Stimulated activated CD8-positive, alpha-beta memory T cell treated with anti-CD3 and anti-CD28 coated beads, Interleukin-15, amount 100 ng/mL, for 4 hours (primary cell): Measurements from ENCODE around the gene HIVEP3.

Experiments
- DNase-seq, 2 donors: peaks; one replicate each; pipeline ENCODE4 v3.0.0-alpha.2; 2020; ENCODE audit warnings: low read depth in 2 of 2

HIVEP3 gene

DNA sequence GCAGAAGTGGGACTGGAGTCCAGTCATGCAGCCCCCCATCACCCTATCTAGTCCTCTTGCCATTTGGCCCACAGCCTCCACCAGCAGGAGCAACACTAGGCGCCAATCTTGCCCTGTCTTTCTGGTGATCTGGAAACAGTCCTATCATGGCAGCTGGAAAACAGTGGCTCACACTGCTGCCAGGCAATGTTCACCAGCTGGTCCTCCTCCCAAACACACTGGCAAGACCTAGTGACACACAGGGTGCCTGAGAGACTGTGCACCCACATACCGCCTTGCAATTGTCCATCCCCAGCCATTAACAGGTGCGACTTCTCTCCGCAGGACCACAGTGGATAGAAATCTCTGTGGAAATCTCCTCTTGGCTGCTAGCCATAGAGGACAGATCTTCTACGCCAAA lies 105.5 kb downstream of the HIVEP3 start:
- DNase-seq = no peak

DNA sequence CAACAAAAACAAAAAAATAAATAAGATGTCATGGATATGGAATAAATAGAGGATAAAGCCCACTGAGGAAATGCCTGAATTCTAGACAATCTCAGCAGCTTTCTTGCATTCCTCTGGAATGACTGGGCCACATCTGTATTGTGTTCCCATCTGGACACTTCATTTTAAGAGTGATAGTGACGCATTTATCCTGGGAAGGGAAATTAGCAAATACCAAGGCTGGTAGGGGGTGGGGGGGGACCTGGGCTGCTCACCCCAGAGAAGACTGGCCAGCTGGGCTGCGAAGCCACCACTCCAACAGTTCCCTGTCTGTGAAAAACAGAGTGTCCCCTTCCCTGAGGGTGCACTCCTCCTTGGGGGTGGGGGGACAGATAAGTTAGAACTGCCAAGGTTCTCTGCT lies 106.3 kb downstream of the HIVEP3 start:
- no peak for DNase-seq

- no peak for DNase-seq
Measured at GRCh38 chr1:41812051-41812450, 106.7 kb downstream of the HIVEP3 start.

DNA sequence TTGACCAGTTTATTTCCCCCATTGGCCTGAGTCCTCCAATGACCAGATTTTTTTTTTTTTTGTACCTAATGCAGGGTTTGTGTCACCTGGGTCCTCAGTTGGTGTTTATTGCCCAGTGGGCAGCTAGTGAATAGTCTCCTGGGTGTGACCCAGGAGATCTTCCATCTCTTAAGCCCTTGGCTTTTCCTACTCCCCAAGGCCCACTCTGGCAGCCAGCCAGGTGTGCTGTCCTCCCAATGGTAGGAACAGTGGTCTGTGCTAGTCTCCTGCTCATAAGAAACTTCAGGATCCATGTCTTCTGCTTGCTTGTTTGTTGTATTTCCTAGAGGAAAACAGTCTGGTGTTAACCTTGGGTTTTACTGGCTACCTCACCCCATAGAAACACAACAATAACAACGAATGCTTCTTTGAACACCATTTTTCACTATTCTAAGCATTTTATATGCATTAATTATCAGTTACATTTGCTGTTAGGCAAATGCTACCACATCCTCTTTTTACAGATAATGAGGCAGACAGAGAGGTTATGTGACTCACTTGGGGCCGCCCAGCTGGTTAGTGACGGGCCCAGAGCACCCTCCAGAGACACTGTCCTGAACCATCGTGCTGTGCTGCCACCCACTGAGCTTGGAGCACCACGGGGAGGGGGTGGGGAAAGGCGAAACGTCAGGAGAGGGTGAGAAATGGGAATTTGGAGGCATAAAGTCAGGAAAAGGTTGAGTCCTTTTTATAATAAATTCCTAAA lies 107.5 kb downstream of the HIVEP3 start:
- peak; percentile 39 to 49 for DNase-seq

DNA sequence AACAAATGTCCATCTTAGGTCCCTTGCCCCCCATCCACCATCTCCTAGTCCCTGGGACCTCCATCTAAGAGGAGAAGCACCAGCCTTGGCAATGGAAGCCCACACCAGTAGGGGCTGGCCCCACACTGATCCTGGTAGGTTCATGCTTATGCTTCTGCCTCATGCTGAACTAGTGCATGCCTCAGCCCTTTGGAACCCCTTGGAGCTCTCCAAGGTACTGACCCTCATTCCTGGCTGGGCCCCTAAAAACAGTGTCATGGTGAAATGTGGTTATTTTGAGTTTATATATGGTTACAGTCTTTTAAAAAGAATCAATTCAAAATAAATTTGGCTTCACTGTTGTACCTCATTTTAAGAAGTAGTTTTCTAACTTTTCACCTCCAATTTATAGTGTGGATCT lies 108.3 kb downstream of the HIVEP3 start:
- DNase-seq = no peak

DNA sequence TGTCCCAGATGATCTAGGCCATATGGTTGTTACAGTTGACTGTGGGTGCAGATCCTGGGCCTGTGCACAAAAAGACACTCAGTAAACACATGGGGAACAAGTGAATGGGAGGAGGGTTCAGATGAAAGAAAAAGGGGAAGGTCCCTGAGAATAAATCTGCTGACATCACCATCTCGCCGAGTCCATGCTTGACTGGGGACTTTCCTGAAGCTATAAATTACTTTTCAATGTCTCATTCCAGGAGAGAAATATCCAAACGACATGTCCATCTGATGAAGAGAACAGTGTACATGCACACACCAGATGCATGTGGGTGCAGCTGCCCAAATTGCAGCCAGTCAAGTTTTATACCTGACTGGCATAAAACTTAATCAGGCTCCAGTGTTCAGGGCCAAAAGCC lies 109.0 kb downstream of the HIVEP3 start:
- DNase-seq = no peak

GRCh38 chr1:41807390-41807789 lies 111.3 kb downstream of the HIVEP3 start:
- DNase-seq = no peak

DNA sequence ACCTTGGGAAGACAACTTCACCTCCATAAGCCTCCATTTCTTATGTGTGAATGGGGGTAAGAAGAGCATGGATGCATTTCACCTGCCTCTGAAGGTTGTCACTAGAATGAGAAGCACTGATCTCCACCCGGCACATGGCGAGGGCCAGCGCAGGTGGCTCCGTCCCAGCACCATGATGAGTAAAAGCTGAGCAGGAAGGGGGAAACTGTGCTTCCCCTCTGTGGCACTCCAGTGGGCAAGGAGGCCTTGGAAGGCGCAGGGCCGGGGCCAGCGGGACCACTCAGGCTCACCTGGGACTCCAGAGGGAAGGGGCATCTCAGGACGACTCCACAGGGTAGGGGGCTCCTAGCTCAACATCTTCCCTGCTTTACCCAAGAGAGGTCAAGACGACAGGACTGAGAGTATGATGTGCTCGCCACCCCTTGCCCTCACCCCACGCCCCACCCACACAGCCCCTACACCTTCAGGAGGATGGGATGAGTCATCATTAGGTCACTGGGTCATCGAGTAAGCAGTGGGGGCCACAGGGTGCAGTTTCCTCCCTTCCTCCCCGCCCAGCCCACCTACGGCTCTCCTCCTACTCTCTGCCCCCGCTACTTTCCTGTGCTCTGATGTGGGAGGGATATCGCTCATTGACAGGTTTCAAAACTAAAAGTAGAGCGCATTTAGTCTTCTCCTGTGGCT lies 112.1 kb downstream of the HIVEP3 start:
- peak; percentile 67 to 80 for DNase-seq

DNA sequence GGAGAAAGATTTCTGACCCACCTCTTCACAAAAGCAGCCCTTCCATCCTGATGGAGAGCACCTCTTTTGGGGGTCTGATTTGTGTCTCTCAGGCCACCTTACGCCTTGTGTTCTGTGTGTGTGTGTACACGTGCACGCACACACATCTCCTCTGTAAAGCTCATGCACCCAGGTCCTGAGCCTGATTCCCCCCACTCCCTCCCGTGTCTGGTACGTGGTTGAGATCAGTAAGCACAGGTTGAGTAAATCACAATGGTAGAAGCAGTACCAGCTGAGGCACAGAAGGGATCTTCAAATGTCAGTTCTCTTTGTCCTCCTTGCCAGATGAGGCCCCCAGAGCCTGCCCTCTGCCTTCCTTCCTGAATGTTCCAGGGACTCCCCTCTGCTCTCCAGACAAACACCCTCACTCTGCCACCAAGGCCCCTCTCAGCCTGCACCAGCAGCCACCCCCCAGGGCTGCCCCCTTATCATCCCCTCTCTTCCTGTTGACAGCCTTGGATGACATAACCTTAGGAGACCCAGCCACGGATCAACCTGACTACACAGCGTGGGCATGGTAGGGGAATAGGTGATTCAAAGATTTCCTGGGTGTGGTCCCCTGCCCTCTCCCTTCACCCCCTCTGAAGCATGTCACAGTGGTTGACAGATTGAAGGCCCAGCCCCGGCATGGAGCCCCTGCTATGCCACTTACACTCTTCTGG lies 112.8 kb downstream of the HIVEP3 start:
- peak; percentile 49 to 68 for DNase-seq

GRCh38 chr1:41804176-41804575 lies 114.5 kb downstream of the HIVEP3 start:
- peak in 1 of 2 donors; percentile 36 for DNase-seq

- no peak for DNase-seq
Measured at GRCh38 chr1:41803656-41804055, 115.1 kb downstream of the HIVEP3 start.

- no peak for DNase-seq
Measured at GRCh38 chr1:41802532-41803501, 115.9 kb downstream of the HIVEP3 start.

DNA sequence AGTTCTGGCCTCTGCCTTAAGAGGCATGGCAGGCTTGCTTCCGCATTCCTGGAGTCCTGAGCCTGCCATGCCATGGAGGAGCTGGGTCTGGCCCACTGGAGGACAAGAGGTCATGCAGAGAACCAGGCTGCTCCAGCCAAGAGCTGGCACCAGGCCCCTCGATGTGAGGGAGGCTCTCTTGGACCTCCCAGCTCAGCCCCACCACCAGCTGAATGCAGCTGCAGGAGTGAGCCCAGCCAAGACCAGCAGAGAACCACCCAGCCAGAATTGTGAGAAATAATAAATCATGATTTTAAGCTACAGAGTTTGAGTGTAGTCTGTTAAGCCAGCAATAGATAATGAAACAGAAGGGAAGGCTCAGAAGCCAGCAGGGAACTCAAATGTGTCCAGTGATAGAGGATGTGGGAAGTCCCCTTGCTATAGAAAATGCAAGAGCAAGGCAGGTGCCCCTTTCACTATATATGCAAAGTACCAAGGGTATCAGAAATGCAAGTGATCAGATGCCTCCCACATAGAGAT lies 118.4 kb downstream of the HIVEP3 start:
- DNase-seq = no peak

GRCh38 chr1:41799723-41800122 lies 119.0 kb downstream of the HIVEP3 start:
- no peak for DNase-seq

DNA sequence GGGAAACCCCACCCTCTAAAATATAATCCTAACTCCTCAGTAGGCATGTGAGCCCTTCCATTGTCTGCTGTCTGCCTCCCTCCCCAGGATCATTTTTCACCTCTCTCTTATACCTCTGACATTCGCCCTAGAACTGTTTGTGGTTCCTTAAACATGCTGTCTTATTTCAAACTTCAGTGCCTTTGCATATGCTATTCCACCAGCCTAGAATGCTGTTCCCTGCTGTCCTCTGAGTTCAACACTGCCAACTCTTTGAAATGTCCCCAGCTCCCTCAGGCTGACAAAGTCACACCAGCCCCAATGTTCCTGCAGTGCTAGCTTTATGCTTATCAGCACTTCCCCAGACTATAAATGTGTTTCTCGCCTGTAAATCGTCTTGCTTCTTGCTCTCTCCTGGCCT lies 119.5 kb downstream of the HIVEP3 start:
- DNase-seq = no peak

DNA sequence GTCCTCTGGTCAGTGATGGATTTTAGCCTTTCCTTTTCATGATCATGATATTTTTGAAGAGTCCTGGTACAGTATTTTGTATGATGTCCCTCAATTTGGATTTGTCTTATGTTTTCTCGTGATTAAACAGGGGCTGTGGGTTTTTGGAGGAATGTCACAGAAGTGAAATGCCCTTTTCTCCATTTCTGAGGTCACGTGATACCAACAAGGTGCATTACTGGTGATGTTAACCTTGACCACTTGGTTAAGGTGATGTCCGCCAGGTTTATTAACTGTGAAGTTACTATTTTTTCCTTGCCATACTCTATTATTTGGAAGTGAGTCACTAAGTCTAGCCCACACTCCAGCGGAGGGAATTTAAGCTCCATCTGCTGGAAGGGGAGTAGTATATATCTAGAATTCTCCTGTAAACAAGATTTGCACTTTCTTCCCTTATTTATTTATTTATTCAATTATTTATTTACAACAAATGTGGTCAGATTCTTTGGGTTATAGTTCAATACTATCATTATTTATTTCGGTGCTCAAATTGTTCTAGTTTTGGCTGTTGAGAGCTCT lies 123.4 kb downstream of the HIVEP3 start:
- DNase-seq = no peak

- DNase-seq = no peak
Measured at GRCh38 chr1:41794031-41794430, 124.7 kb downstream of the HIVEP3 start.

DNA sequence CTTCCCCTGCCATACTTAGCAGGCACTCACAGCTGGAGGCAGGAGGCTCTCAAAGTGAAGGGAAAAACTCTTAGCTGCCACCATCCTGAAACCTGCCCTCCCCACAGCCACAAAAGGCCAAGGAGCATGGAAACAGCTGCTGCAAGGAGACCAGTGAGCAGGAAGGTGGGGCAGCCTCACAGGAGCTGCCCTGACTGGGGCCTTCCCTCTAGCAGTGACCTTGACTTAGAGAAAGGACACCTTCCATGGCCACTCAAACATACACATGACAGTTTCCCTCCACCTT lies 126.3 kb downstream of the HIVEP3 start:
- DNase-seq = no peak

- no peak for DNase-seq
Measured at GRCh38 chr1:41791667-41792484, 126.8 kb downstream of the HIVEP3 start.

GRCh38 chr1:41790351-41790750 lies 128.4 kb downstream of the HIVEP3 start:
- no peak for DNase-seq
